H1 (cell line): Measurements from ENCODE around the gene MACROD2. TPM values are rescaled to one million over a fixed set of nuclear protein-coding genes. Genes with fewer than 3 reads are reported as not detected.

Source experiments
- CTCF ChIA-PET: fragments of 300-600 bp; sonication (Branson Sonifier 250); formaldehyde crosslinking; loops from one replicate; lab custom pipeline; 2021; ENCODE audit not compliant: partially characterized antibody; lab: Charles Lee
- POLR2A ChIA-PET: fragments of 300-600 bp; sonication (Branson Sonifier 250); formaldehyde crosslinking; loops from one replicate; lab custom pipeline; 2021; ENCODE audit warnings: inconsistent platforms; ENCODE audit not compliant: partially characterized antibody; lab: Charles Lee
- DNase-seq, 2 experiments: peaks; one replicate each; pipeline versions ENCODE4 v3.0.0 to v3.0.0-alpha.2; 2010 to 2022; ENCODE audit warnings: low spot score in 2 of 2, low read depth in 1 of 2, mixed read lengths in 1 of 2
- FAIRE-seq: peaks from 2 replicates; lab custom pipeline; 2011; peaks lifted over from hg19 to GRCh38; lab: Jason Lieb, UNC
- H2AFZ ChIP-seq: 2 replicates; pipeline ENCODE4 v1.8.1; 2012; ENCODE audit warnings: low read length, inconsistent platforms
- H2AK5ac ChIP-seq: 2 replicates; pipeline ENCODE4 v1.6.1; 2013; ENCODE audit warnings: low read depth, low read length
- H2BK120ac ChIP-seq: replicated peaks from 2 replicates; pipeline ENCODE3; 2013; ENCODE audit warnings: low read depth, low read length, inconsistent platforms
- H2BK12ac ChIP-seq: 2 replicates; pipeline ENCODE4 v1.6.1; 2013; ENCODE audit warnings: low read depth, low read length
- H2BK15ac ChIP-seq: 2 replicates; pipeline ENCODE4 v1.6.1; 2013; ENCODE audit warnings: low read length
- H2BK20ac ChIP-seq: 2 replicates; pipeline ENCODE4 v1.6.1; 2013; ENCODE audit warnings: low read length
- H2BK5ac ChIP-seq: 2 replicates; pipeline ENCODE4 v1.6.1; 2013; ENCODE audit warnings: low read depth, low read length
- H3K14ac ChIP-seq: 2 replicates; pipeline ENCODE4 v1.6.1; 2013; ENCODE audit warnings: inconsistent platforms; ENCODE audit not compliant: insufficient read length
- H3K18ac ChIP-seq: 2 replicates; pipeline ENCODE4 v1.6.1; 2013; ENCODE audit warnings: low read length; ENCODE audit errors: extremely low read depth
- H3K23ac ChIP-seq: 2 replicates; pipeline ENCODE4 v1.6.1; 2013; ENCODE audit warnings: inconsistent platforms; ENCODE audit not compliant: insufficient read length
- H3K23me2 ChIP-seq: 2 replicates; pipeline ENCODE4 v1.6.1; 2013; ENCODE audit warnings: low read depth, low read length
- H3K27ac ChIP-seq: 2 replicates; pipeline ENCODE4 v1.6.1; 2011; ENCODE audit warnings: low read depth, low read length, inconsistent platforms
- H3K27me3 ChIP-seq, 4 experiments: replicated peaks in 1 of 4; 1 replicate in 1 of 4; 2 replicates in 3 of 4; pipeline versions ENCODE4 v1.6.1 to v1.8.1; 2011 to 2013; ENCODE audit warnings: low read length in 3 of 4, mild to moderate bottlenecking in 3 of 4, inconsistent platforms in 2 of 4, mixed read lengths in 2 of 4, moderate library complexity in 1 of 4; ENCODE audit not compliant: control insufficient read depth in 3 of 4, insufficient read depth in 3 of 4; ENCODE audit errors: extremely low read depth in 1 of 4
- H3K36me3 ChIP-seq, 4 experiments: 2 replicates each; pipeline versions ENCODE4 v1.6.1 to v1.8.1; 2011 to 2013; ENCODE audit warnings: mild to moderate bottlenecking in 4 of 4, low read length in 3 of 4, moderate library complexity in 2 of 4, control low read depth in 1 of 4, inconsistent platforms in 1 of 4; ENCODE audit not compliant: insufficient read depth in 4 of 4, control insufficient read depth in 2 of 4
- H3K4ac ChIP-seq: replicated peaks from 2 replicates; pipeline ENCODE3; 2013; ENCODE audit warnings: low read length, low read depth, mixed read lengths, inconsistent platforms; ENCODE audit not compliant: insufficient read length
- H3K4me1 ChIP-seq, 4 experiments: replicated peaks in 1 of 4; 1 replicate in 1 of 4; 2 replicates in 3 of 4; pipeline versions ENCODE4 v1.6.1 to v1.8.1; 2011 to 2013; ENCODE audit warnings: low read length in 3 of 4, inconsistent platforms in 2 of 4, mixed read lengths in 1 of 4; ENCODE audit not compliant: insufficient read depth in 4 of 4, control insufficient read depth in 3 of 4
- H3K4me2 ChIP-seq, 2 experiments: 2 replicates each; pipeline versions ENCODE4 v1.6.1 to v1.8.1; 2011 to 2013; ENCODE audit warnings: low read depth in 2 of 2, low read length in 2 of 2, control low read depth in 1 of 2, inconsistent platforms in 1 of 2, mild to moderate bottlenecking in 1 of 2; ENCODE audit not compliant: insufficient read depth in 1 of 2
- H3K4me3 ChIP-seq, 4 experiments: fragments of 200-600, 300-600 bp in 1 of 4; sonication (generic), shearing (Covaris generic), sonication (Bioruptor Twin) in 1 of 4; 2 replicates each; pipeline versions ENCODE4 v1.5.1 to v1.8.1; 2011 to 2016; ENCODE audit warnings: low read length in 4 of 4, low read depth in 3 of 4, control low read depth in 2 of 4, inconsistent platforms in 2 of 4, mild to moderate bottlenecking in 2 of 4, mixed read lengths in 1 of 4, moderate library complexity in 1 of 4; ENCODE audit not compliant: insufficient read depth in 2 of 4; ENCODE audit errors: extremely low read depth in 1 of 4
- H3K56ac ChIP-seq: replicated peaks from 2 replicates; pipeline ENCODE3; 2013; ENCODE audit warnings: low read depth, mild to moderate bottlenecking, mixed read lengths, low read length, inconsistent platforms; ENCODE audit not compliant: insufficient read length
- H3K79me1 ChIP-seq: 2 replicates; pipeline ENCODE4 v1.6.1; 2013; ENCODE audit warnings: low read depth, low read length, control low read depth
- H3K79me2 ChIP-seq, 2 experiments: 2 replicates each; pipeline versions ENCODE4 v1.6.1 to v1.8.1; 2012 to 2013; ENCODE audit warnings: low read length in 2 of 2, mild to moderate bottlenecking in 2 of 2, inconsistent platforms in 1 of 2; ENCODE audit not compliant: insufficient read depth in 2 of 2, control insufficient read depth in 1 of 2
- H3K9ac ChIP-seq, 4 experiments: replicated peaks in 1 of 4; 1 replicate in 1 of 4; 2 replicates in 3 of 4; pipeline versions ENCODE4 v1.6.1 to v1.8.1; 2011 to 2013; ENCODE audit warnings: low read depth in 3 of 4, low read length in 3 of 4, control low read depth in 2 of 4, mild to moderate bottlenecking in 2 of 4, moderate library complexity in 2 of 4, inconsistent platforms in 1 of 4; ENCODE audit errors: extremely low read depth in 1 of 4
- H3K9me3 ChIP-seq, 2 experiments: 2 replicates each; pipeline versions ENCODE4 v1.6.1 to v1.8.1; 2012 to 2013; ENCODE audit warnings: mild to moderate bottlenecking in 2 of 2, moderate library complexity in 2 of 2, control low read depth in 1 of 2, inconsistent platforms in 1 of 2, low read depth in 1 of 2, low read length in 1 of 2, mixed read lengths in 1 of 2; ENCODE audit not compliant: insufficient read depth in 2 of 2
- H4K20me1 ChIP-seq, 2 experiments: replicated peaks in 1 of 2; 2 replicates each; pipeline versions ENCODE3 to v1.8.1; 2011 to 2013; ENCODE audit warnings: inconsistent platforms in 2 of 2, low read length in 2 of 2, mild to moderate bottlenecking in 1 of 2; ENCODE audit not compliant: insufficient read depth in 2 of 2, control insufficient read depth in 1 of 2
- H4K5ac ChIP-seq: 2 replicates; pipeline ENCODE4 v1.6.1; 2013; ENCODE audit warnings: low read length, low read depth, mixed read lengths, inconsistent platforms; ENCODE audit not compliant: insufficient read length
- H4K8ac ChIP-seq: 2 replicates; pipeline ENCODE4 v1.8.0; 2013; ENCODE audit warnings: mild to moderate bottlenecking, moderate library complexity, low read length, inconsistent platforms; ENCODE audit not compliant: insufficient read depth; ENCODE audit errors: extremely low read depth
- H4K91ac ChIP-seq: replicated peaks from 2 replicates; pipeline ENCODE3; 2013; ENCODE audit warnings: low read length, mixed read lengths, inconsistent platforms; ENCODE audit not compliant: insufficient read length
- ATF3 ChIP-seq: IDR thresholded peaks from 2 replicates; pipeline ENCODE4 v1.6.1; 2011; ENCODE audit warnings: low read depth, mild to moderate bottlenecking, low read length; ENCODE audit not compliant: insufficient read depth
- BRCA1 ChIP-seq: IDR thresholded peaks from 2 replicates; pipeline ENCODE4 v1.6.1; 2012; ENCODE audit warnings: low read depth, low read length, improper control_type of control experiment
- CEBPB ChIP-seq: IDR thresholded peaks from 2 replicates; pipeline ENCODE4 v1.6.1; 2012; ENCODE audit warnings: low read depth, low read length
- EGR1 ChIP-seq: IDR thresholded peaks from 2 replicates; pipeline ENCODE4 v1.6.1; 2011; ENCODE audit warnings: low read depth, low read length, borderline replicate concordance
- EZH2 ChIP-seq: fragments of 200-600 bp; sonication (generic); IDR thresholded peaks from 2 replicates; pipeline ENCODE4 v1.7.1; 2012; ENCODE audit warnings: low read depth, mild to moderate bottlenecking, moderate library complexity, low read length, inconsistent platforms; ENCODE audit not compliant: severe bottlenecking
- GTF2F1 ChIP-seq: IDR thresholded peaks from 2 replicates; pipeline ENCODE4 v1.6.1; 2012; ENCODE audit warnings: low read depth, low read length, improper control_type of control experiment, borderline replicate concordance
- JUND ChIP-seq: IDR thresholded peaks from 2 replicates; pipeline ENCODE4 v1.6.1; 2011; ENCODE audit warnings: mild to moderate bottlenecking, improper control_type of control experiment, low read length
- MAX ChIP-seq: IDR thresholded peaks from 2 replicates; pipeline ENCODE4 v1.6.1; 2012; ENCODE audit warnings: inconsistent platforms
- NRF1 ChIP-seq: IDR thresholded peaks from 2 replicates; pipeline ENCODE4 v1.6.1; 2011; ENCODE audit warnings: mild to moderate bottlenecking, low read depth, low read length, improper control_type of control experiment
- SAP30 ChIP-seq: fragments of 300-600 bp; sonication (generic); IDR thresholded peaks from 2 replicates; pipeline ENCODE4 v1.7.1; 2012; ENCODE audit warnings: low read length, moderate library complexity, mild to moderate bottlenecking, inconsistent platforms; ENCODE audit not compliant: insufficient read depth, insufficient replicate concordance
- SIN3A ChIP-seq, 2 experiments: IDR thresholded peaks in 1 of 2; conservative IDR thresholded peaks in 1 of 2; 2 replicates each; pipeline ENCODE4 v1.6.1; 2011 to 2012; ENCODE audit warnings: low read length in 2 of 2, improper control_type of control experiment in 1 of 2, low read depth in 1 of 2, mild to moderate bottlenecking in 1 of 2
- polyA plus RNA-seq, 7 experiments: library from polyadenylated mRNA; depleted of rRNA in 3 of 7; stranded (reverse) in 5 of 7; unstranded in 2 of 7; fragments of >200 nt in 5 of 7; fragments of 200-250 nt in 2 of 7; gene quantifications; 1 replicate in 5 of 7; 2 replicates in 1 of 7; 4 replicates in 1 of 7; pipeline versions ENCODE4 v1.2.1 to v1.2.3, GENCODE V29; 2011 to 2013; ENCODE audit warnings: missing spikeins in 2 of 7, mixed read lengths in 2 of 7
- total RNA-seq: library from RNA; stranded (reverse); fragmentation: NEBNext Ultra II Directional; extraction: Animal tissue kit (Norgen Biotek cat#: 25700); gene quantifications from 2 replicates; pipeline ENCODE4 v1.2.1, GENCODE V29; 2021

Gene MACROD2
- total and polyA plus RNA-seq, 2 of the 8 experiments (the other 6 are each of a cell fraction or from before 2014, with no cell fraction given) = 0.70 to 3.9 TPM

GRCh38 chr20:14634665-14635064, 639.3 kb downstream of the MACROD2 start:
- no peak overlapping the region for H3K4me2 ChIP-seq
- ChIA-PET POLR2A (no interaction called here), CTCF (no interaction called here)
- no peak overlapping the region for H2BK12ac ChIP-seq
- DNase-seq (no peak), FAIRE-seq (no peak)
- no peak overlapping the region for H2BK15ac ChIP-seq
- H3K36me3 ChIP-seq = no peaks in the 10 kb centered on the region
- H3K79me1 ChIP-seq = no peaks in the 10 kb centered on the region
- H3K56ac ChIP-seq = no peak overlapping the region
- H3K23me2 ChIP-seq = no peaks in the 10 kb centered on the region
- H4K5ac ChIP-seq = no peak overlapping the region
- H2BK5ac ChIP-seq = no peak overlapping the region
- H4K20me1 ChIP-seq = no peaks in the 10 kb centered on the region
- no peak overlapping the region for H2AFZ ChIP-seq
- H2AK5ac ChIP-seq = no peak overlapping the region
- no peak overlapping the region for H3K9ac ChIP-seq
- H3K27me3 ChIP-seq = no peaks in the 10 kb centered on the region
- H3K4me3 ChIP-seq = no peak overlapping the region
- H3K23ac ChIP-seq = no peak overlapping the region
- no peak for TF ChIP-seq NRF1
- TF ChIP-seq EZH2 = no peak
- no peak for TF ChIP-seq MAX
- TF ChIP-seq BRCA1 = no peak
- no peak for TF ChIP-seq SIN3A (conservative IDR thresholded peaks at IDR 0.05 in 1 of 2, IDR thresholded peaks at IDR 0.05 in 1 of 2; ENCODE audit: low read depth in 1 of 2, low read length in 2 of 2)
- no peak for TF ChIP-seq CEBPB
- no peak for TF ChIP-seq JUND
- TF ChIP-seq ATF3 = no peak
- no peak for TF ChIP-seq EGR1
- no peak for TF ChIP-seq SAP30
- TF ChIP-seq GTF2F1 = no peak
- H2BK20ac ChIP-seq = no peak overlapping the region
- no peak overlapping the region for H4K8ac ChIP-seq
- H4K91ac ChIP-seq = no peak overlapping the region
- no peak overlapping the region for H3K14ac ChIP-seq
- no peak overlapping the region for H3K4ac ChIP-seq
- no peaks in the 10 kb centered on the region for H3K79me2 ChIP-seq
- no peaks in the 10 kb centered on the region for H3K4me1 ChIP-seq
- no peak overlapping the region for H3K18ac ChIP-seq
- no peak overlapping the region for H3K27ac ChIP-seq
- H2BK120ac ChIP-seq = no peak overlapping the region
- H3K9me3 ChIP-seq = no peaks in the 10 kb centered on the region
